Measurements from ENCODE around the gene PTPRK. TPM values are rescaled to one million over a fixed set of nuclear protein-coding genes. Genes with fewer than 3 reads are reported as not detected.

PTPRK gene
- total and polyA plus RNA-seq, 2 donors (not counting 1 experiment from before 2014, with no cell fraction given) = 16.2 to 18.7 TPM

DNA sequence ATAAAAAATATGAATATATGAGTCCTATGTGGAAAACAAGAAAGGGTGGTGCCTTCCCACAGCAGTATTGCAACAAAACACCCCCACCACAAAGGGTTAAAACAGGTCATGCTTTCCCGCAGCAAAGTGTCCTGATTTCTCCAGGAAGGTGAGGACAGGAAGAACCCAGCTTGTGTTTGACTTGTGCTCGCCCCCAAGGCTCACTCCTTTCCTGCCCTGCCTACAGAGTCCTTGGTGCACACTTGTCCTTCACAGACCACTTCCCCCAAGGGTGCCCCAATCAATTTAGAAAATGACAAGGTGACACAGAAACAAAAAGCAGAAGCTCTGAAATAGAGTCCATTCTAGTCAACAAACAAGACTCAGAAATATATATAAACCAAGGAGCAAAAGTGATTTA is 237.4 kb downstream of the PTPRK start:
- no peaks in the 10 kb centered on the region for H3K79me2 ChIP-seq (ENCODE audit: control insufficient read depth, insufficient read depth, low read length)
- no peaks in the 10 kb centered on the region for H3K36me3 ChIP-seq (replicated peaks in 1 of 2; ENCODE audit: control extremely low read depth in 1 of 2, control insufficient read depth in 1 of 2, extremely low read depth in 1 of 2, insufficient read depth in 2 of 2, low read length in 1 of 2)
- intact Hi-C loops (cut with micrococcal nuclease) = no loop called here
- H3K4me2 ChIP-seq (replicated peaks; ENCODE audit: low read depth, low read length, poor library complexity, severe bottlenecking) = no peak overlapping the region
- peaks cover 6% of the 10 kb centered on the region for H3K4me1 Mint-ChIP-seq
- no peak overlapping the region for H3K27ac ChIP-seq (ENCODE audit: low read length in 2 of 2)
- no peaks in the 10 kb centered on the region for H3K9me3 ChIP-seq (ENCODE audit: control extremely low read depth in 1 of 3, control insufficient read depth in 2 of 3, insufficient read depth in 1 of 3, low read length in 2 of 3)
- no peaks in the 10 kb centered on the region for H3K27me3 ChIP-seq (replicated peaks in 1 of 4; ENCODE audit: control extremely low read depth in 1 of 4, control insufficient read depth in 3 of 4, insufficient read depth in 4 of 4, low read length in 3 of 4)
- H4K20me1 ChIP-seq (ENCODE audit: control insufficient read depth, insufficient read depth, low read length, poor library complexity, severe bottlenecking) = no peaks in the 10 kb centered on the region
- ChIA-PET POLR2A (no interaction called here), CTCF (no interaction called here)
- TF ChIP-seq, protein P1, sequence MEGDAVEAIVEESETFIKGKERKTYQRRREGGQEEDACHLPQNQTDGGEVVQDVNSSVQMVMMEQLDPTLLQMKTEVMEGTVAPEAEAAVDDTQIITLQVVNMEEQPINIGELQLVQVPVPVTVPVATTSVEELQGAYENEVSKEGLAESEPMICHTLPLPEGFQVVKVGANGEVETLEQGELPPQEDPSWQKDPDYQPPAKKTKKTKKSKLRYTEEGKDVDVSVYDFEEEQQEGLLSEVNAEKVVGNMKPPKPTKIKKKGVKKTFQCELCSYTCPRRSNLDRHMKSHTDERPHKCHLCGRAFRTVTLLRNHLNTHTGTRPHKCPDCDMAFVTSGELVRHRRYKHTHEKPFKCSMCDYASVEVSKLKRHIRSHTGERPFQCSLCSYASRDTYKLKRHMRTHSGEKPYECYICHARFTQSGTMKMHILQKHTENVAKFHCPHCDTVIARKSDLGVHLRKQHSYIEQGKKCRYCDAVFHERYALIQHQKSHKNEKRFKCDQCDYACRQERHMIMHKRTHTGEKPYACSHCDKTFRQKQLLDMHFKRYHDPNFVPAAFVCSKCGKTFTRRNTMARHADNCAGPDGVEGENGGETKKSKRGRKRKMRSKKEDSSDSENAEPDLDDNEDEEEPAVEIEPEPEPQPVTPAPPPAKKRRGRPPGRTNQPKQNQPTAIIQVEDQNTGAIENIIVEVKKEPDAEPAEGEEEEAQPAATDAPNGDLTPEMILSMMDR (IDR thresholded peaks at IDR 0.05) = no peak
- TF ChIP-seq EZH2 (IDR thresholded peaks at IDR 0.05; ENCODE audit: borderline replicate concordance, insufficient read depth, low read depth, low read length, poor library complexity, severe bottlenecking) = no peak
- no peaks in the 10 kb centered on the region for H3K27me3 Mint-ChIP-seq
- DNase-seq (peak; percentile 5), ATAC-seq (ENCODE audit: low read depth) (no peak)
- H3K4me3 Mint-ChIP-seq = no peak overlapping the region
- no peaks in the 10 kb centered on the region for H3K9me3 Mint-ChIP-seq (ENCODE audit: insufficient read depth)
- peaks cover 0 to 7% of the 10 kb centered on the region in 2 donors for H3K4me1 ChIP-seq (ENCODE audit: control insufficient read depth in 2 of 2, insufficient read depth in 2 of 2, low read length in 2 of 2)
- H3K27ac Mint-ChIP-seq = no peak overlapping the region
- no peak overlapping the region for H2AFZ ChIP-seq (ENCODE audit: insufficient read depth, low read depth, low read length, poor library complexity, severe bottlenecking)
- H3K9ac ChIP-seq (ENCODE audit: low read length) = no peak overlapping the region
- 5% methylated on average over 2 of the region's 2 CpGs for WGBS (ENCODE audit: insufficient coverage)
- H3K4me3 ChIP-seq (ENCODE audit: control extremely low read depth in 1 of 5, extremely low read depth in 1 of 5, insufficient read depth in 1 of 5, low read depth in 2 of 5, low read length in 4 of 5) = no peak overlapping the region

DNA sequence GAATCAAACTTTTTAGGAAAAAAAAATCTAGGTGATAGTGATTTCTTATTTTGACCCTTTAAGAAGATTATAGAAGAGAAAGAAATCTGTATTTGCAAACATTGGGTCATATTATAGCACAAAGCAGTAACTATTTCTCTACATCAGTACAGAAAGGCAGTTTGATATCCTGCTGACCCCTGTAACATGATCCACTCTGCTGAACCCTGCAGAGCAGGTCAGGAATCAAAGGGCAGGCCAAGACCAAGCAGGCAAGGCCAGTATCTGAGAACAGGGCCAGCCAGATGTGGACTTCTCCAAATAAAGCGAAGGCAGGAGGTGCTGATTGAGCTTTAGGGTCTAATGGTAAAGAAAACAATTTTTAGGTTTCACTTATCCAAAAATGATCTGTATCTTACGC is 239.4 kb downstream of the PTPRK start:
- Histone ChIP-seq H3K9ac (ENCODE audit: low read length) (no peak overlapping the region), H3K4me1 (ENCODE audit: control insufficient read depth in 2 of 2, insufficient read depth in 2 of 2, low read length in 2 of 2) (peaks cover 0 to 7% of the 10 kb centered on the region in 2 donors), H2AFZ (ENCODE audit: insufficient read depth, low read depth, low read length, poor library complexity, severe bottlenecking) (no peak overlapping the region), H4K20me1 (ENCODE audit: control insufficient read depth, insufficient read depth, low read length, poor library complexity, severe bottlenecking) (no peaks in the 10 kb centered on the region), H3K27ac (ENCODE audit: low read length in 2 of 2) (no peak overlapping the region), H3K27me3 (replicated peaks in 1 of 4; ENCODE audit: control extremely low read depth in 1 of 4, control insufficient read depth in 3 of 4, insufficient read depth in 4 of 4, low read length in 3 of 4) (no peaks in the 10 kb centered on the region), H3K9me3 (ENCODE audit: control extremely low read depth in 1 of 3, control insufficient read depth in 2 of 3, insufficient read depth in 1 of 3, low read length in 2 of 3) (no peaks in the 10 kb centered on the region), H3K36me3 (replicated peaks in 1 of 2; ENCODE audit: control extremely low read depth in 1 of 2, control insufficient read depth in 1 of 2, extremely low read depth in 1 of 2, insufficient read depth in 2 of 2, low read length in 1 of 2) (no peaks in the 10 kb centered on the region), H3K4me3 (ENCODE audit: control extremely low read depth in 1 of 5, extremely low read depth in 1 of 5, insufficient read depth in 1 of 5, low read depth in 2 of 5, low read length in 4 of 5) (no peak overlapping the region), H3K79me2 (ENCODE audit: control insufficient read depth, insufficient read depth, low read length) (no peaks in the 10 kb centered on the region), H3K4me2 (replicated peaks; ENCODE audit: low read depth, low read length, poor library complexity, severe bottlenecking) (no peak overlapping the region)
- Mint-ChIP-seq H3K27me3 (no peaks in the 10 kb centered on the region), H3K4me1 (peaks cover 6% of the 10 kb centered on the region), H3K27ac (no peak overlapping the region), H3K4me3 (no peak overlapping the region), H3K9me3 (ENCODE audit: insufficient read depth) (no peaks in the 10 kb centered on the region)
- DNase-seq (no peak), ATAC-seq (ENCODE audit: low read depth) (no peak)
- POLR2A ChIA-PET = no interaction called here
- CTCF ChIA-PET = no interaction called here
- intact Hi-C loops (cut with micrococcal nuclease) = no loop called here
- TF ChIP-seq, protein P1 (IDR thresholded peaks at IDR 0.05) = no peak
- TF ChIP-seq EZH2 (IDR thresholded peaks at IDR 0.05; ENCODE audit: borderline replicate concordance, insufficient read depth, low read depth, low read length, poor library complexity, severe bottlenecking) = no peak
- no CpG with 5 or more reads among the region's 2 CpGs for WGBS (ENCODE audit: insufficient coverage)
